SK-N-SH (cell line): ENCODE data around the gene AKR1E2. TPM values are rescaled to one million over a fixed set of nuclear protein-coding genes. Genes with fewer than 3 reads are reported as not detected.
A peak's percentile ranks its signal among the peaks of the same experiment; 100 is the strongest.

Source experiments
- CTCF ChIA-PET: fragments of 300-600, 350-600 bp; formaldehyde crosslinking; extraction: SDS; loops from one replicate; lab custom pipeline; 2021; lab: Yijun Ruan, JAX
- POLR2A ChIA-PET: fragments of 350-600 bp; sonication (Branson Sonifier 250); formaldehyde crosslinking; extraction: SDS; loops from one replicate; lab custom pipeline; 2020; ENCODE audit warnings: antibody characterized with exemption, inconsistent platforms; lab: Yijun Ruan, JAX
- DNase-seq: peaks from one replicate; pipeline ENCODE4 v3.0.0; 2012
- H2AFZ ChIP-seq: fragments of 200-600 bp; sonication (generic); 2 replicates; pipeline ENCODE4 v1.8.1; 2016; ENCODE audit warnings: antibody characterized with exemption, mild to moderate bottlenecking, low read depth
- H3F3A ChIP-seq: fragments of 200-600 bp; sonication (generic); replicated peaks from 2 replicates; pipeline ENCODE3; 2016; ENCODE audit warnings: antibody characterized with exemption, mild to moderate bottlenecking; ENCODE audit not compliant: insufficient read depth
- H3K27ac ChIP-seq, 2 experiments: fragments of 200-500 bp in 1 of 2; fragments of 200-600 bp in 1 of 2; sonication (Bioruptor generic) in 1 of 2; sonication (generic), shearing (Covaris generic) in 1 of 2; 2 replicates each; pipeline versions ENCODE4 v1.5.1 to v1.6.1; 2014 to 2016; ENCODE audit warnings: low read depth in 2 of 2, inconsistent platforms in 1 of 2, low read length in 1 of 2, mild to moderate bottlenecking in 1 of 2, mixed read lengths in 1 of 2
- H3K27me3 ChIP-seq: fragments of 200-600 bp; sonication (generic), shearing (Covaris generic); 2 replicates; pipeline ENCODE4 v1.6.1; 2016; ENCODE audit warnings: mixed run types; ENCODE audit not compliant: insufficient read depth
- H3K36me3 ChIP-seq, 2 experiments: fragments of 200-500 bp in 1 of 2; fragments of 200-600 bp in 1 of 2; sonication (Bioruptor generic) in 1 of 2; sonication (generic) in 1 of 2; replicated peaks in 1 of 2; 2 replicates each; pipeline versions ENCODE3 to v1.5.1; 2014 to 2016; ENCODE audit warnings: low read length in 1 of 2, mild to moderate bottlenecking in 1 of 2; ENCODE audit not compliant: insufficient read depth in 2 of 2, control insufficient read depth in 1 of 2
- H3K4me1 ChIP-seq, 2 experiments: fragments of 200-500 bp in 1 of 2; fragments of 200-600 bp in 1 of 2; sonication (Bioruptor generic) in 1 of 2; sonication (generic), shearing (Covaris generic) in 1 of 2; 2 replicates each; pipeline versions ENCODE4 v1.5.1 to v1.6.1; 2014 to 2016; ENCODE audit warnings: low read depth in 1 of 2, low read length in 1 of 2, mixed run types in 1 of 2; ENCODE audit not compliant: insufficient read depth in 2 of 2, control insufficient read depth in 1 of 2
- H3K4me2 ChIP-seq: fragments of 200-600 bp; sonication (generic), shearing (Covaris generic); 2 replicates; pipeline ENCODE4 v1.6.1; 2017; ENCODE audit warnings: mixed run types
- H3K4me3 ChIP-seq, 2 experiments: fragments of 200-500 bp in 1 of 2; fragments of 200-600 bp in 1 of 2; sonication (Bioruptor generic) in 1 of 2; sonication (generic), shearing (Covaris generic) in 1 of 2; 2 replicates each; pipeline versions ENCODE4 v1.5.1 to v1.8.1; 2014 to 2016; ENCODE audit warnings: low read depth in 2 of 2, inconsistent platforms in 1 of 2, low read length in 1 of 2, mild to moderate bottlenecking in 1 of 2, mixed read lengths in 1 of 2, moderate library complexity in 1 of 2
- H3K79me2 ChIP-seq: fragments of 200-600 bp; sonication (generic); 2 replicates; pipeline ENCODE4 v1.8.1; 2017; ENCODE audit warnings: mild to moderate bottlenecking; ENCODE audit not compliant: insufficient read depth
- H3K9ac ChIP-seq: fragments of 200-600 bp; sonication (generic); 2 replicates; pipeline ENCODE4 v1.6.1; 2017; ENCODE audit warnings: mixed run types
- H3K9me2 ChIP-seq: fragments of 200-600 bp; sonication (generic); 2 replicates; pipeline ENCODE4 v1.6.1; 2017; ENCODE audit warnings: mixed run types
- H3K9me3 ChIP-seq: fragments of 200-600 bp; sonication (generic); 2 replicates; pipeline ENCODE4 v1.6.1; 2017; ENCODE audit warnings: mixed run types, mild to moderate bottlenecking, moderate library complexity
- H4K20me1 ChIP-seq: fragments of 200-600 bp; sonication (generic); 2 replicates; pipeline ENCODE4 v1.6.1; 2017; ENCODE audit warnings: mild to moderate bottlenecking, mixed run types; ENCODE audit not compliant: insufficient read depth
- CHD2 ChIP-seq: fragments of 150-350 bp; IDR thresholded peaks from 2 replicates; pipeline ENCODE4 v1.6.1; 2018; ENCODE audit warnings: low read length; ENCODE audit not compliant: partially characterized antibody
- CTCF ChIP-seq: fragments of 200-600 bp; sonication (generic); IDR thresholded peaks from 2 replicates; pipeline ENCODE4 v1.6.1; 2017; ENCODE audit warnings: antibody characterized with exemption, mild to moderate bottlenecking, moderate library complexity
- ELF1 ChIP-seq: IDR thresholded peaks from 2 replicates; pipeline ENCODE4 v1.4.0; 2012
- FOSL2 ChIP-seq: IDR thresholded peaks from 2 replicates; pipeline ENCODE4 v1.4.0; 2012; ENCODE audit warnings: low read depth, mild to moderate bottlenecking, moderate library complexity, borderline replicate concordance
- GABPA ChIP-seq: IDR thresholded peaks from 2 replicates; pipeline ENCODE4 v1.4.0; 2012; ENCODE audit warnings: low read depth, mild to moderate bottlenecking
- GATA2 ChIP-seq: sonication (generic); formaldehyde crosslinking; IDR thresholded peaks from 2 replicates; pipeline ENCODE4 v1.5.0; 2020; ENCODE audit warnings: mild to moderate bottlenecking, missing genetic modification reagents
- IRF3 ChIP-seq: fragments of 150-350 bp; IDR thresholded peaks from 2 replicates; pipeline ENCODE4 v1.6.1; 2016; ENCODE audit warnings: mild to moderate bottlenecking, low read depth, low read length
- JUND ChIP-seq: IDR thresholded peaks from 2 replicates; pipeline ENCODE4 v1.4.0; 2012
- NFIC ChIP-seq: IDR thresholded peaks from 2 replicates; pipeline ENCODE4 v1.4.0; 2012; ENCODE audit warnings: borderline replicate concordance
- NRF1 ChIP-seq: IDR thresholded peaks from 2 replicates; pipeline ENCODE4 v1.6.1; 2012; ENCODE audit warnings: low read depth, mild to moderate bottlenecking, low read length
- PBX3 ChIP-seq: IDR thresholded peaks from 2 replicates; pipeline ENCODE4; 2012
- RAD21 ChIP-seq: IDR thresholded peaks from 2 replicates; pipeline ENCODE4 v1.6.1; 2012; ENCODE audit warnings: mild to moderate bottlenecking, low read length
- RFX5 ChIP-seq: IDR thresholded peaks from 2 replicates; pipeline ENCODE4 v1.6.1; 2012; ENCODE audit warnings: mild to moderate bottlenecking, improper control_type of control experiment, low read length
- RXRA ChIP-seq: IDR thresholded peaks from 2 replicates; pipeline ENCODE4 v1.4.0; 2012; ENCODE audit warnings: low read depth, mild to moderate bottlenecking, borderline replicate concordance
- SIN3A ChIP-seq: IDR thresholded peaks from 2 replicates; pipeline ENCODE4 v1.6.1; 2012; ENCODE audit warnings: low read depth, mild to moderate bottlenecking, low read length, moderate library complexity, borderline replicate concordance
- TAF1 ChIP-seq: IDR thresholded peaks from 2 replicates; pipeline ENCODE4 v1.6.1; 2012; ENCODE audit warnings: low read depth, mild to moderate bottlenecking, low read length, moderate library complexity, borderline replicate concordance
- TEAD4 ChIP-seq: IDR thresholded peaks from 2 replicates; pipeline ENCODE4 v1.4.0; 2012; ENCODE audit warnings: mild to moderate bottlenecking, borderline replicate concordance; ENCODE audit not compliant: insufficient read depth
- WGBS: methylation state at CpG from one replicate; pipeline ENCODE4 v1.1.6; 2017; ENCODE audit warnings: low lambda C conversion rate; 5-methylcytosine and 5-hydroxymethylcytosine counted together
- polyA plus RNA-seq, 3 experiments: library from polyadenylated mRNA; depleted of rRNA; stranded (reverse); fragments of >200 nt; gene quantifications; 2 replicates each; pipeline ENCODE4 v1.2.3, GENCODE V29; 2012

Gene AKR1E2
- polyA plus RNA-seq, 1 of the 3 experiments (the other 2 are of a cell fraction), result 5.8 TPM

- no peaks in the 10 kb centered on the region for H3K79me2 ChIP-seq
- no peaks in the 10 kb centered on the region for H4K20me1 ChIP-seq
- H2AFZ ChIP-seq, result no peak overlapping the region; the same call in 1 of the 2 replicates
- DNase-seq, result no peak
- no peak overlapping the region for H3K4me2 ChIP-seq
- H3K27me3 ChIP-seq, result no peaks in the 10 kb centered on the region
- peaks cover 50% of the 10 kb centered on the region for H3F3A ChIP-seq
- no peak overlapping the region for H3K9ac ChIP-seq
- no peak overlapping the region for H3K4me3 ChIP-seq
- 100% methylated on average over 4 of the region's 4 CpGs for WGBS
- TF ChIP-seq TAF1 (no peak), PBX3 (no peak), CTCF (no peak), GATA2 (CRISPR knock-in tag) (no peak), IRF3 (no peak), RAD21 (no peak), TEAD4 (no peak), CHD2 (no peak), JUND (no peak), GABPA (no peak), RXRA (no peak), RFX5 (no peak), FOSL2 (no peak), ELF1 (no peak), NFIC (no peak), NRF1 (no peak), SIN3A (no peak)
- H3K9me3 ChIP-seq, result no peaks in the 10 kb centered on the region
- POLR2A ChIA-PET, result no interaction called here
- peak overlapping the region in 1 of 2 experiments; percentile 95; a peak in 2 of 4 replicates for H3K27ac ChIP-seq
- peaks cover 0 to 31% of the 10 kb centered on the region in 2 experiments; a peak in 2 of 4 replicates for H3K4me1 ChIP-seq
- H3K9me2 ChIP-seq, result no peaks in the 10 kb centered on the region
- CTCF ChIA-PET, result interaction anchor here (1.1 to 1.6 kb wide), 2 partner anchors 8 to 44 kb away, joined by 3 read pairs; no protein-coding TSS in a partner anchor
- no peaks in the 10 kb centered on the region for H3K36me3 ChIP-seq
Observed at GRCh38 chr10:4806534-4806933, 19.5 kb upstream of the AKR1E2 start.
